Fibroblast of skin of scalp (primary cell): Measurements from ENCODE around the gene FXYD7. TPM values are rescaled to one million over a fixed set of nuclear protein-coding genes. Genes with fewer than 3 reads are reported as not detected.
"Not testable (repeated sequence)": the region's sequence is repeated elsewhere in the genome, so short reads cannot be mapped to it uniquely, and the experiment has no call there.

Experiments
- DNase-seq: peaks from one replicate; pipeline ENCODE4 v3.0.0-alpha.2; 2013
- polyA plus RNA-seq, 2 experiments: library from polyadenylated mRNA; unstranded; fragments of 120-200 nt; gene quantifications; one replicate each; pipeline ENCODE4 v1.2.1, GENCODE V29; 2013; ENCODE audit not compliant: insufficient read length in 2 of 2

FXYD7 gene, protein sequence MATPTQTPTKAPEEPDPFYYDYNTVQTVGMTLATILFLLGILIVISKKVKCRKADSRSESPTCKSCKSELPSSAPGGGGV
- 0.66 TPM for polyA plus RNA-seq (2013, experiment 1 of 2; ENCODE audit: insufficient read length)
- polyA plus RNA-seq (2013, experiment 2 of 2; ENCODE audit: insufficient read length), result 0.95 TPM

DNA sequence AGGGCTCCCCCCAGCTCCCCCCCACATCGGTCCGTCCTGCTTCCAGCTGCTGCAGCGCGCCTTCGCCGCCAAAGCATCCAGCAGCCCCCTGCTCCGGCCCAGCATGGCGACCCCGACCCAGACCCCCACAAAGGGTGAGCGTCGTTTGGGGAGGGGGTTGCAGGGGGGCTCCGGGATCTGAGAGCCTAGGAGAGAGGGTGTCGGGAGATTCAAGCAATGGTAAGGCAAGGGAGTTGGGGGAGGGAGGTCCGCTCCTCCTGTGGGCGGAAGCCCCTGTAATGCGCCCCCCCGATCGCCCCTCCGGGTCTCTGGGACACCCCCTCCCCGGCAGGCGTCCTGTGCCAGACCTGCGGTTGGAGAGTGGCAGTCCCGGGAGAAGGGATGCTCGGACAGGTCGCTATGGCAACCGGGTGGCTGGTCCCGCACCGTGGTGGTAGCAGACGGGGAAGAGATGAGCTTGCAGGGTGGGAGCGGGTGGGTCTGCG, at the start of gene FXYD7:
Gene FXYD7, plus strand, starts transcription at position 25 of the 485 bp plus-strand sequence. Its CDS starts 79 bp downstream, at position 104.
- no peak for DNase-seq

DNA sequence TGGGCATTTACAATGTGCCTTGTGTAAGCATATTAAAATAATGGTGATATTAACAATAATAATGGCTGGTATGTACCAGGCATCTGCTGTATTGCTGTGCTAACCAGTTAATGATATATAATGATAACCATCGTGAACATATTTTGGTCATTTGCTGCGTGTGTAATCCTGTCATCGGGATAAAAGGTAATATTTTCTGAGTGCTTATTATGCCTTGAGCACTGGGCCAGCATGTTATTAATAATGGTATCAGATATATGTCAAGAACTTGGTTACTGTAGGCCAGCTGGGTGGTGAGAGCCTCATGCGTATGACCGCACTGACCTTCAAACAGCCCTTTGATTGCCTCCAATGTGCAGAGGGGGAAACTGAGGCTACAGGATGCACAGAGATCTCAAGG, 49.6 kb upstream of the FXYD7 start:
- DNase-seq, result no peak

DNA sequence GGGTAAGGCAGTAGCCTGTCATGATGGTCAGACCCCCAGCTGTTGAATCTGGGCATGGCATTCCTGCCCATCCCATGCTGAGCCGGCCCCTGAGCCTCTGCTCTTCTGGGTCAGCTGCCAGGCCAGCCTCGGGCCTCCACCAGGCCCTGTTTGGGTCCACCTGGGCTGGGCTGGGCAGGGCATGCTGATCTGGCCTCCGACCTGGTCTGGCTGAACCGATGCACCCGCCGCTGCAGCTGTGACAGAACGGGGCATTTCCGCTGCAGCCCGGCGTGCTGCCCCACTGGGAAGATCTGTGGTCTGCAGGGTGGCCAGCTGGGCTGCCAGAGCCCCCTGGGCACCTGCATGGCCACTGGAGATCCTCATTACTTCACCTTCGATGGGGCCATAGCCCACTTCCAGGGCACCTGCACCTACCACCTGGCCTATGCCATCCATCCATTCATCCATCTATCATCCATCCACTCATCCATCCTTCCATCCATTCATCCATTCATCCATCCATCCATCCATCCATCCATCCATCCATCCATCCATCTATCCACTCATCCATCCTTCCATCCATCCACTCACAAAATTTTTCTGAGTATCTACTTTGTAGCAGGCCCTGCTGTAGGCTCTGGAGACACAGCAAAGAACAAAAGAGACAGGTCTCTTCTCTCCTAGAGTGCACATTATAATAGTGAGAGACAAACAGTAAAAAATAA, 49.0 kb upstream of the FXYD7 start:
- DNase-seq, result no peak

DNA sequence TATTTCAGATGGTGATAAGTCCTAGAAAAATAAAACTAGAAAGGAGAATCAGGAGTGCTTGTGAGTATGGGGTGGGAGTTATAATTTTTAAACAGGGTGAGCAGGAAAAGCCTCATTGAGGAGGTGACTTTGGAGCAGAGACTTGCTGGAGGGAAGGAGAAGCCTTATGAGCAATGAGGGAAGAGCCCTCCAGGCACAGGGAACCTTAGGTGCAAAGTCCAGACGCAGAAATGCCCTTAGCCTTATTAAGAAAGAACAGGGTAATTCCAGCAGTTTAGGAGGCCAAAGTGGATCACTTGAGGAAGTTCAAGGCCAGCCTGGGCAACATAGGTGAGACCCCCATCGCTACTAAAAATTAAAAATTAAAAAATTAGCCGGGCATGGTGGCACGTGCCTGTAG, 48.4 kb upstream of the FXYD7 start:
- DNase-seq, result no peak

DNA sequence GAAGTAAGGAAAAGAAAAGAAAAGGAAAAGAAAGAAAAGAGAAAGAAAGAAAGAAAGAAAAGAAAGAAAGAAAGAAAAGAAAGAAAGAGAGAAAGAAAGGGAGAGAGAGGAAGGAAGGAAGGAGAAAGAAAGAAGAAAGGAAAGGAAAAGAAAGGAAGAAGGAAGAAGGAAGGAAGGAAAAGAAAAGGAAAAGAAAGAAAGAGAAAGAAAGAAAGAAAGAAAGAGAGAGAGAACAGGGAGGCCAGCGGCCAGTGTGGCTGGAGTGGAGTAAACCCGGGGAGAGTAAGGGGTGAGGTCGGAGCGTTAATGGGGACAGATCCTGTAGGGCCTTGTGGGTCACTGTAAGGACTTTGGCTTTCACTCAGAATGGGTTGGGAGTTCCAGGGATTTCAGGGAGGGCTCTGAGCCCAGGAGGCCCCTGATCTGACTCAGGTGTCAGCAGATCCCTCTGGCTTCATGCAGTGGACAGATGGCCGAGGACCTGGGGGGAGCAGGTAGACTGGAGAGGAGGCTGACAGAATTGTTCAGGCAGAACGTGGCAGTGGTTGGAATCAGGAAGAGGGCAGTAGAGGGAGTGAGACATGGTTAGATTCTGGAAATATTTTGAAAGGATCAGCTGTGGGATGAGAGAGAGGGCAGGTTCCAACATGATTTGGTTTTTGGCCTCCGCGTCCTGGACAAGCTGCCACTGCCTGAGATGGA, 47.2 kb upstream of the FXYD7 start:
- DNase-seq, result no peak

DNA sequence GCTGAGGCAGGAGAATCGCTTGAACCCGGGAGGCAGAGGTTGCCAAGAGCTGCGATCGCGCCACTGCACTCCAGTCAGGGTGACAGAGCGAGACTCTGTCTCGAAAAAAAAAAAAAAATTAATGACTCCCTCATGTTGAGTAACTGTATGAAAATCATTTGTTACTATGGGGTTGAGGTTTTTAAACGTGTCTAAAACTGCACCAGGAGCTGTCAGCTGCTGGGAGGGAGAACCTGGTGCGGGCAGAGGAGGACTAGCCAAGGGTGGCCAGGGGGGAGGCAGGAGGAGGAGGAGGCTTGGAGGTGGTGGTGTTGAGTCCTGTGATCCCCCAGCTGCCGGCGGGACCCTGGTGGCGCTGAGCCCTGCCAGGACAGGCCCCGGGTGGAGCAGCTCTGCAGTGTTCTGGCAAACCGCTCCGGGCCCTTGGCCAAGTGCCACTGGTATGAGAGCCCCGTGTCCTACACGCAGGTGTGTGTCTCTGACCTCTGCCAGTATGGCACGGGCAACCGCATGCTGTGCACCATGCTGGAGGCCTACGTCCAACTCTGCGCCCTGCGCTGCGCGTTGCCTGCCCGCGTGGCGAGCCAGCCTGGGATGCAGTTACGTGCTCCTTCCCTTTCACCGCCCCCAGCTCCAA, 44.5 kb upstream of the FXYD7 start:
- no peak for DNase-seq

DNA sequence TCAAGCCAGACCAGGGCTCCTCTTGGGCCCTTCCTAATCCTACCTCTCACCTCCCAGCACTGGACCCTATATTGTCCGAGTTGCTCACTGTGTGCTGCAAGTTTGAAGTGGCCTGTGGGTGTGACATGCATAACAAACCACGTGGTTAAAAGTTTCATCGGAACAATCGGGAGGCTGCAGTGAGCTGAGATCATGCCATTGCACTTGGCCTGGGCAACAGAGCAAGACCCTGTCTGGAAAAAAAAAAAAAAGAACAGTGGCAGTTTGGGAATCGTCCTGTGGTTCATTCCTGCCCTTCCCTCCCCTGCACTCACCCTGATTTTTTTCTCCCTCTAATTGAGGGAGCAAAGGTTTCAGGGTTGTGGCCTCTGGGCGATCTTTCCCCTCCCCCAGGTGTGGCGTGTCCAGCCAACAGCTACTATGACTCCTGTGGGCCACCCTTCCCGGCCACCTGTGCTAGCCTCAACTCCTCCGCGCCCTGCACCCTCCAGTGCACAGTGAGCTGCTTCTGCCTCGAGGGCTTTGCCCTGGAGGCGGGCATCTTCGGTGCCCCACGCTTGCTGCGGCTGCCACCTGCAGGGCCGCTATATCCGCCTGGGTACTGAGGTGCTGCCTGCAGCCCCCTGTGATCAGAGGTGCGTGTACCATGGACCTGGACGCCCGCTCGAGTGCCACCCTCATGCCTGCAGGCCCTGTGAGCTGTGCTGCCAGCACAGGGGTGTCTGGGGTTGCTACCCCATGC, 43.7 kb upstream of the FXYD7 start:
- DNase-seq, result no peak

DNA sequence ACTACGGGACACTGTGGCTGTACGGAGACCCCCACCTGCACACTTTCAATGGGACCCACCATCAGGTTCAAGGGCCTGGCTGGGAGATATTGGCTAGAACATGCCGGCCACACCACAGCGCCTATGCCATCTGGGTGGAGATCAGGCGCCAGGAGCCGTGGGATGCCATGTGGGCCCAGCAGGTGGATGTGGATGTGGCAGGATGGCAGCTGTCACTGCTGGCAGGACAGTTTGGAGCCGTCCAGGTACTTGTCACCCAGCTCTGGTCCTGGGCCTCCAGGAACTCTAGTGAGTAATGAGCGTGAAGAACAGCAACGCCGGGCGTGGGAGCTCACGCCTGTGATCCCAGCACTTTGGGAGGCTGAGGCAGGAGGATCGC, 43.2 kb upstream of the FXYD7 start:
- DNase-seq, result no peak

DNA sequence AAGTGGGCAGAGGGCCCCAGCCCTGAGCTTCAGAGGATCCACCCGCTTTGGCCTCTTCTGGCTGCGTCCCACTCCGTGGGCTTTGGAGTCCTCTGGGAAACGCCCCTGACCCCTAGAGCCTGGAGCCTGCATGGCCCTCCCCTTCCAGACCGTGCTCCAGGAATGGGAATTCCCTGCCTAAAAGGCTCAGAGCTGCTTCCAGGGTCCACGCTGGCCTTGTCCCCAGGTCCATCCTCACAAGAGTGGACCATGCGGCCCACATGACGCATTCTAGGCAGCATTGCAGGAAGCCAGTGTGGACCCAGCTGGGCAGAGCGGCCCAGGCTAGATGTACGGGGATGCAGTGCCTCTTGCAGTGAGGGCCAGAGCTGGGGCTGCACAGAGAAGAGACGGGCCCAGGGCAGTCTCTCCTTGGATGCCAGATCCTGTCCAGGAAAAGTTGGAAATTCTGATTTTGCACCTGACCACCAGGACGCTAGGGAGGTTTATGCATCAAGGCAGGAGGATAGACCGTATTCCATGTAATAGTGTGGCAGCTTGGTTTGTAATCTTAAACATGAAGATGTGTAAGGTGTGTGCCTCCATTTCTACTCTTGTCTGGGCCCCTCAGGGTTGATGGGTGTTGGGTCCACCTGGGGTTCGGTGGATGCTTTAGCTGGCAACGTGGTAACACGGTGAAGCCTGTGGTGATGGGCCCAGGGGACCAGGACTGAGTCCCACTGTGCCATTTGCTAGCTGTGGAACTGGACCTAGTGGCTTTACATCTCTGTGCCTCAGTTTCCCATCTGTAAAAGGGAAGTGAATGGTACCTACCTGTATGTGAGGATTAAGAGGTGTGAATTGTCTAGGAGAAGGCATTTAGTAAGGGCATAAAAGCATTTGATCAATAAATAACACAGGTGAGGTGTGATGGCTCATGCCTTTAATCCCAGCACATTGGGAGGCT, 42.2 kb upstream of the FXYD7 start:
- no peak for DNase-seq

DNA sequence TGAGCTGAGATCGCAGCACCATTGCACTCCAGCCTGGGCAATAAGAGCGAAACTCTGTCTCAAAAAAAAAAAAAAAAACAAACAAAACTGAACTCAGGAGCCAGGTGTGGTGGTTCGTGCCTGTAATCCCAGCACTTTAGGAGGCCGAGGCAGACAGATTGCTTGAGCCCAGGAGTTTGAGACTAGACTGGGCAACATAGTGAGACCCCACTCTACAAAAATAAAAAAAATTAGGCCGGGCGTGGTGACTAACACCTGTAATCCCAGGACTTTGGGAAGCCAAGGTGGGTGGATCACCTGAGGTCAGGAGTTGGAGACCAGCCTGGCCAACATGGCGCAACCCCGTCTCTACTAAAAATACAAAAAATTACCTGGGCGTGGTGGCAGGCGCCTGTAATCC, 41.1 kb upstream of the FXYD7 start:
- DNase-seq, result not testable (repeated sequence)

DNA sequence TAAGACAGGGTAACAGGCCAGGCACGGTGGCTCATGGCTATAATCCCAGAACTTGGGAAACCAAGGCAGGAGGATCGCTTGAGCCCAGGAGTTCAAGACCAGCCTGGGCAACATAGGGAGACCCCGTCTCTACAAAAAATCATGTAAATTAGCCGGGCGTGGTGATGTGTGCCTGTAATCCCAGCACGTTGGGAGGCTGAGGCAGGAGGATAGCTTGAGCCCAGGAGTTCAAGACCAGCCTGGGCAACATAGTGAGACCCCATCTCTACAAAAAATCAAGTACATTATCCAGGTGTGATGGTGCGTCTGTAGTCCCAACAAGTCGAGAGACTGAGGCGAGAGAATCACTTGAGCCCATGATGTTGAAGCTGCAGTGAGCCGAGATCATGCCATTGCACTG, 39.4 kb upstream of the FXYD7 start:
- DNase-seq, result not testable (repeated sequence)

DNA sequence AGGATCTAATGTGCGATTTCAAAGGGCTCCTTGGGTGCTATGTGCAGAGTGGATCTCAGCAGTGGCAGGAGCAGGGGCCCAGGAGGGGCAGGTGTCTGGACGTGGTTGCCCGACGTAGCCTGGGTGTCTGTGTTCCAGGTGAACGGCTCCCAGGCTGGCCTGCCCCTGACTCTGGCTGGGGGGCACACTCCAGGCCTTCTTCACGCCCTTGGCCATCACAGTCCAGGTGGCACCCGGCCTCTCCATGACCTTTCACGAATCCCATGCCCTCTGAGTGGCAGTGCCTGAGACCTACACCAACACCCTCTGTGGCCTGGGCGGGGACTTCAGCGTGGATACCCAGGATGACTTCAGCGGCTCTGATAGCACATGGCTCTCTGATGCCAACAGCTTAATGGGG, 38.7 kb upstream of the FXYD7 start:
- DNase-seq, result no peak

DNA sequence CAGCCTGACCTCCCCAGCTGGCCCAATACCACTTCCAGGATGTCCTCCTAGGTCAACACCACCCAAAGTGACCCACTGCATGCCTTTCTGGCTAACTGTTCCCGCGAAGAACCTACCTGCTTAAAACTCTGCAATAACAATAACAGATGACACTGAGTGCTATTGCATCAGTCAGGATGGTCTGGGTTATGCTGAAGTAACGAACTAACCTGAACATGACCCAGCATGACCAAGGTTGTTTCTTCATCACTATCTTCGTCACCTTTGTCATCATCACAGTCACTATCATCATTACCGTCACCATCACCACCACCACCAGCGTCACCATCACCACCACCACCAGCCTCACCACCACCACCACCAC, 38.0 kb upstream of the FXYD7 start:
- no peak for DNase-seq

DNA sequence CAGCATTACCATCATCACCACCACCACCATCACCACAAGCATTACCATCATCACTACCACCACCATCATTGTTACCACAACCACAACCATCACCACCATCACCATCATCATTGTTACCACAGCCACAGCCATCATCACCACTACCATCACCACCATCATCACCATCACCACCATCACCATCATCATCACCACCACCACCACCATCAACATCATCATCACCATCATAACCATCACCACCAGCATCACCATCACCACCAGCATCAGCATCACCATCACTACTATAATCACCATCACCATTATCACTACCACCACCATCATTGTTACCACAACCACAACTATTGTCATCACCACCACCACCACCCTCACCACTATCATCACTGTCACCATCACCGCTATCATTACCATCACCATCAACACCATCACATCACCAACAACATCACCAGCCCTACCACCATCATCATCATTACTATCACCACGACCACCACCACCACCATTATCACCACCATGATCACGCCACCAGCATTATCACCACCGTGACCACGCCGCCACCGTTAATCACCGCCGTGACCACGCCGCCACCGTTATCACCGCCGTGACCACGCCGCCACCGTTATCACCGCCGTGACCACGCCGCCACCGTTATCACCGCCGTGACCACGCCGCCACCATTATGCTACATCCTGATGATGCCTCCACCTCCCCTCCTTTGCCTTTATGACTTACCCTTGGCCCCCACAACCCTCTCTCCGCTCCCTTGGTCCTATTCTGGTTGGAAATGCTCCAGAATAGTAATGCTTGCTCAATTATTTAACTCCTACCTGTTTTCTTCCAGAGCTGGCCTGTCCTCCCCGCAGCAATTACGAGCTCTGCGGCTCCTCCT, 37.4 kb upstream of the FXYD7 start:
- DNase-seq, result no peak

DNA sequence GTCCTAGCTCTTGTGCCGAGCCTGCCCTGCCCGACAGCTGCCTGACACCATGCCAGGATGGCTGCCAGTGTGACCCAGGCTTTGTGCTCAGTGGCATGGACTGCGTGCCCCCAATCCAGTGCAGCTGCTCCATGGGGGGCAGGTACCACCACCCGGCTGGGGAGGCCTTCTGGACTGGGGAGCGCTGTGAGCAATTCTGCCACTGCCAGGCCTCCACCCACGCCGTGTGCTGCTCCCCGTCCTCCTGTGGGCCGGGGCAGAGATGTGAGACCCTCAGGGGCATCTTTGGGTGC, 36.8 kb upstream of the FXYD7 start:
- no peak for DNase-seq

DNA sequence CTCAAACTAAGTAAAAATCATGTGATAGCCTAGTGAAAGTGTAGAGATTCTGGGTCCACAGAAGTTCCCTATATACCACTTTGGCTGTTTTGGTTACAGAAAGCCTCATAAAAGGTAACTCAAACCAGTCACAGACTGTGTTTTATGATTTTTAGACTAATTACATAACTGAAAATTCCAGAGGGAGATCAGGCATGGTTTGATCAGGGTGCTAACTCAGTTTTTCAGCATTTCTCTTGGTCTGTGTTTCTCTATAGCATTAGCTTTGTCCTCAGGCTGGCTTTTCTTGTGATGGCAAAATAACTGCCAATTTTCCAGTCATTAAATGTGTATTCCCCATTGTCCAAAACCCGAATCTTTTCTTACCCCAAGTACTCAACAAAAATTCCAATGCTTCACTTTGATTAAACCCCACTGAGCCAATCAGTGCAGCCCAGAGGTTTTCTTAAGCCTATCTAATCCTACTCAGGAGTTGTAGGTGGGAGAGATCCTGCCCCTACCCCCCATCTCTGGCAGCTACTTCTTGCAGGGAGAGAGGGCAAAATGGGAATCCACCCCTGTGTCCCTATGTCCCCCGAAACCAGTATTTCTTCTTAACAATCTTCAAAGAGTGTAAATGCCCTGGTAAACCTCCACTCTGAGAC, 36.0 kb upstream of the FXYD7 start:
- DNase-seq, result no peak

DNA sequence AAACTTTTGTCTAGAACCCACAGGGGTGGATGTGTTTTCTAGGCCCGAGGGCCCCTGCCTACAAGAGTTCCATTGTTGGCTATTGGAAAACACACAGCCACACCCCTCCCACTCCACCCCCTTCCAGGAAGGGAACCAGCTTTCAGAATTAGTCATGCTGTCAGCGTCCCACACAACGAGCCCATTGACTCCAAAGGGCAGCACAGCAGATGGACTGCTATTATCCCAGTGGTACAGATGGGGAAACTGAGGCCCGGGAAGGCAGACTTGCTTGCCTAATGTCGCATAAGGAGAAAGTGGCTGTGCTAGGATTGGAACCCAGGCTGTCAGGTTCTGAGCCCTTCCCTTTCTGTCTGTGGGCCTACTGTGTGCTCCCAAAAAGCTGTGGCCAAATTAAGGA, 35.5 kb upstream of the FXYD7 start:
- DNase-seq, result peak; percentile 17

DNA sequence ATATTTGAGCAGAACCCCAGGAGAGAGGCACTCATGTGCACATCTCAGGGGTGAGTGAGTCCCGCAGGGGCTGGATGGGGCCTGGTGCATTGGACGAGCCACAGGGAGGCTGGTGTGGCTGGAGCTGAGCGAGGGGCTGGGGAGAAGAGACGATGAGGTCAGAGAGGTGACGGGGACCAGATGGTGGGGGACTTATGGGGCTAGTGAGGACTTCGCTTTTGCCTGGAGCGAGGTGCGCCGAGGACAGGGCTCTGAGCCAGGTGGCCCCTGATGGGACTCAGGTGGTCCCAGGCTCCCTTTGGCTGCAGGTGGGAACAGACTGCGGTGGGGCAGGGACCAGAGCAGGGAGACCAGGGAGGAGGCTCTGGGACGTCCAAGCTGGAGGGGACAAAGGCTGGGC, 34.3 kb upstream of the FXYD7 start:
- DNase-seq, result no peak

DNA sequence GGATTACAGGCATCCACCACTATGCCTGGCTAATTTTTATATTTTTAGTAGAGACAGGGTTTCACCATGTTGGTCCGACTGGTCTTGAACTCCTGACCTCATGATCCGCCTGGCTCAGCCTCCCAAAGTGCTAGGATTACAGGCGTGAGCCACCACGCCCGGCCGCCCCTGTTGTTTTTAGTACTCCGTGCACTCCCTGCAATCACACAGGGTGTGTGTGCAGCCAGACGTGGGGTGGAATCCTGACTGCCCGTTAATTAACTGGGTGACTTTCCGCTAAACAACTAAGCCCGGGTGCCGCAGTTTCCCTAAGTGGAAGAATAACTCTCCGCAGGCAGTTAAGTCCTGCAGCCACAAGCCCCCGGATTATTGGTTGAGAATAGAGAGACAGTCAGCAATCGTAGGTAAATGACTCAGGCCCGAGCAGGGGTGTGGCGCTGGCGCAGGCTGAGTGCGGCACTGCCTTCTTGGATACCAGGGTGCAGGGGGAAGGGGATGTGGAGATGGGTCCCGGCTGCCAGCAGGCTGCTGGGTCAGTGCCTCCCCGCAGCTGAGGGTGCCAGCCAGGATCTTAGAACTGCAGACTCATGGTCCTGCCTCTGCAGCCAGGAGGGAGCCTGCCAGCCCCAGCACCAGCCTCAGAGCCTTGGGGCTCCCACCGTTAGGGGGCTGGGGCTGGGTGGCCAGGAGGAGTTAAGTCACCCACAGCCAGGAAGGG, 33.5 kb upstream of the FXYD7 start:
- DNase-seq, result no peak

DNA sequence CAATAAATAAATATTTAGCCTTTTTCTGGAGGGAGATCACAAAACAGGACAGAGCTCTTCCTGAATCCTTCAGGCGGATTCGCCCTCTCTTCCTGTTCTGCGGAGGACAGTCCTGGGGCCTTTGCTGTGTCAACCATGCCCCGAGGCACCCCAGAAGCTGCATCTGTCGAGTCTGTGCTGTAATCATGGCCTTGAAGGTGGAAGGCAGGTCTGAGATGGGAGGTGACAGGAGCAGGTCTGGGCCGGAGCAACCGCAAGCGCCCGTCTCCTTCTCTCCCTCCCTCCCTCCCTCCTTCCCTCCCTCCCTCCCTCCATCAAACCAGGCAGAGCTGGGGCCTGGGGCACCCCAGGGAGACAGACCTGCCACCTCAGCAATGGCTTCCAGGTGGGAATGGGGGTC, 32.1 kb upstream of the FXYD7 start:
- DNase-seq, result no peak
